GM23338 (cell line): ENCODE data around the gene CCR7. TPM values are rescaled to one million over a fixed set of nuclear protein-coding genes. Genes with fewer than 3 reads are reported as not detected.

Experiments
- ATAC-seq: fragments of 200-7000 bp; cut with Tn5 transposase; 3 replicates; pipeline ENCODE4 v1.9.1; 2020
- DNase-seq: peaks from one replicate; pipeline ENCODE4 v3.0.0-alpha.2; 2015; ENCODE audit warnings: low spot score
- H2AFZ ChIP-seq: fragments of 200-600 bp; sonication (generic); 2 replicates; pipeline ENCODE4 v1.8.0; 2016; ENCODE audit warnings: antibody characterized with exemption, mild to moderate bottlenecking, moderate library complexity
- H3F3A ChIP-seq: fragments of 200-600 bp; sonication (generic); replicated peaks from 2 replicates; pipeline ENCODE4 v1.8.0; 2017; ENCODE audit warnings: antibody characterized with exemption, mixed run types, low read depth
- H3K27ac ChIP-seq: fragments of 200-600 bp; sonication (generic); 2 replicates; pipeline ENCODE4 v1.6.1; 2016; ENCODE audit warnings: low read depth
- H3K27me3 ChIP-seq: fragments of 200-600 bp; sonication (generic); 2 replicates; pipeline ENCODE4 v1.8.0; 2016; ENCODE audit warnings: mild to moderate bottlenecking, mixed run types, moderate library complexity; ENCODE audit not compliant: insufficient read depth
- H3K36me3 ChIP-seq: fragments of 200-600 bp; sonication (generic); 2 replicates; pipeline ENCODE4 v1.8.0; 2016; ENCODE audit warnings: mild to moderate bottlenecking; ENCODE audit not compliant: insufficient read depth
- H3K4me1 ChIP-seq: fragments of 200-600 bp; sonication (generic); 2 replicates; pipeline ENCODE4 v1.8.0; 2016; ENCODE audit warnings: mild to moderate bottlenecking, moderate library complexity; ENCODE audit not compliant: insufficient read depth
- H3K4me2 ChIP-seq: fragments of 200-600 bp; sonication (generic); 2 replicates; pipeline ENCODE4 v1.7.1; 2017; ENCODE audit warnings: mixed run types
- H3K4me3 ChIP-seq: fragments of 200-600 bp; sonication (generic); 2 replicates; pipeline ENCODE4 v1.6.1; 2016; ENCODE audit warnings: mixed run types
- H3K79me2 ChIP-seq: fragments of 200-600 bp; sonication (generic); replicated peaks from 2 replicates; pipeline ENCODE4 v1.8.0; 2017; ENCODE audit warnings: mild to moderate bottlenecking; ENCODE audit not compliant: insufficient read depth
- H3K9me2 ChIP-seq: fragments of 200-600 bp; sonication (generic); 2 replicates; pipeline ENCODE4 v1.8.0; 2017; ENCODE audit not compliant: insufficient read depth
- H4K20me1 ChIP-seq: fragments of 200-600 bp; sonication (generic); replicated peaks from 2 replicates; pipeline ENCODE4 v1.8.0; 2017; ENCODE audit warnings: mild to moderate bottlenecking; ENCODE audit not compliant: insufficient read depth
- H3K27ac Mint-ChIP-seq: 2 replicates; pipeline ENCODE4 v1.8.0; 2020; ENCODE audit warnings: inconsistent platforms, mild to moderate bottlenecking, moderate library complexity, mixed read lengths
- H3K27me3 Mint-ChIP-seq: 3 replicates; pipeline ENCODE4 v1.8.0; 2022; ENCODE audit warnings: low read depth, mild to moderate bottlenecking, moderate library complexity, mixed read lengths, inconsistent platforms; ENCODE audit not compliant: insufficient read depth, poor library complexity
- H3K36me3 Mint-ChIP-seq: 3 replicates; pipeline ENCODE4 v1.8.0; 2021; ENCODE audit warnings: low read depth, mild to moderate bottlenecking, inconsistent platforms, moderate library complexity, mixed read lengths
- H3K4me1 Mint-ChIP-seq: 3 replicates; pipeline ENCODE4 v1.8.0; 2020; ENCODE audit warnings: mild to moderate bottlenecking, inconsistent platforms, mixed read lengths
- H3K4me3 Mint-ChIP-seq: 3 replicates; pipeline ENCODE4 v1.8.0; 2021; ENCODE audit warnings: moderate library complexity, mild to moderate bottlenecking, inconsistent platforms, mixed read lengths
- H3K9me3 Mint-ChIP-seq: 3 replicates; pipeline ENCODE4 v1.8.0; 2020; ENCODE audit warnings: moderate library complexity, mild to moderate bottlenecking, inconsistent platforms, mixed read lengths
- CTCF ChIP-seq, 2 experiments: fragments of 200-600 bp in 1 of 2; sonication (generic) in 1 of 2; conservative IDR thresholded peaks; 2 replicates each; pipeline versions ENCODE4 v1.5.1 to v1.6.1; 2016 to 2017; ENCODE audit warnings: antibody characterized with exemption in 2 of 2, low read depth in 2 of 2, mild to moderate bottlenecking in 2 of 2, moderate library complexity in 1 of 2
- EZH2 ChIP-seq: fragments of 200-600 bp; sonication (generic); IDR thresholded peaks from one replicate; pipeline ENCODE4 v1.8.0; 2017; ENCODE audit warnings: antibody characterized with exemption, mild to moderate bottlenecking, low read depth; ENCODE audit not compliant: unreplicated experiment
- EZH2phosphoT487 ChIP-seq: fragments of 200-600 bp; sonication (generic); IDR thresholded peaks from one replicate; pipeline ENCODE4 v1.8.1; 2018; ENCODE audit warnings: antibody characterized with exemption; ENCODE audit not compliant: unreplicated experiment
- ZNF462 ChIP-seq: fragments of 250-450 bp; sonication (Bioruptor Pico); IDR thresholded peaks from 2 replicates; pipeline ENCODE4 v1.5.0; 2020; ENCODE audit warnings: mild to moderate bottlenecking, moderate library complexity
- polyA plus RNA-seq: library from polyadenylated mRNA; unstranded; fragments of >200 nt; fragmentation: Nextera tagmentation; extraction: Ambion mirVana; gene quantifications from 2 replicates; pipeline ENCODE4 v1.2.1, GENCODE V29; 2016
- total RNA-seq: library from RNA; depleted of rRNA; stranded (reverse); fragments of >200 nt; shearing (Covaris generic); gene quantifications from 2 replicates; pipeline ENCODE4 v1.2.3, GENCODE V29; 2014
- TF ChIP-seq, protein P1 (sequence below): IDR thresholded peaks from 2 replicates; pipeline ENCODE4 v1.6.1; 2016; ENCODE audit warnings: antibody characterized with exemption

Gene CCR7
- total and polyA plus RNA-seq, 2 experiments from 2014 or later = 0.37 to 0.59 TPM

DNA sequence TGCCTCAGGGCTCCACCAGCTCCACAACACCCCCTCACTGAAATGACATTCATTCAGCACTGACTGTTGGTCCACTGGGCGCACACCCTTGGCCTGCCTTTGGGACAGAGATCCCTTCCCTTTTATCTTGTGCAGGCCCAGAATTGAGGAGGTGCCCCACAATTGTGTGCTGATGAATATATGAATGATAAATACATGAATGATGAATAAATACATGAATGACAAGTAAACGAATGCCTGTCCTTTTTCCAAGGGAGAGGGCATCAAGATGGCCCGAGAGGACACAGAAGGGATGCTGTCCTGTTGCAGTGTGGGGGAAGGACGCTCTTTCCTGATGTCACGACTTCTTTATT is 5.7 kb downstream of the CCR7 start (continued):
- no peak for TF ChIP-seq ZNF462 (CRISPR knock-in tag)
- TF ChIP-seq EZH2 = no peak
- TF ChIP-seq CTCF (conservative IDR thresholded peaks at IDR 0.05; ENCODE audit: low read depth in 2 of 2) = no peak

GRCh38 chr17:40558890-40559563 is 6.2 kb downstream of the CCR7 start:
- H3K36me3 ChIP-seq = no peaks in the 10 kb centered on the region
- no peaks in the 10 kb centered on the region for H3K27me3 ChIP-seq
- H3K4me1 Mint-ChIP-seq = peaks cover 24% of the 10 kb centered on the region
- H3K4me3 ChIP-seq = no peak overlapping the region
- no peaks in the 10 kb centered on the region for H3K9me3 Mint-ChIP-seq
- H3K27ac ChIP-seq = no peak overlapping the region
- no peak overlapping the region for H3K27ac Mint-ChIP-seq
- H3K4me3 Mint-ChIP-seq = no peak overlapping the region
- no peaks in the 10 kb centered on the region for H3K36me3 Mint-ChIP-seq
- DNase-seq (no peak), ATAC-seq (no peak)
- H3K27me3 Mint-ChIP-seq = peaks cover 14% of the 10 kb centered on the region
- no peak overlapping the region for H3K4me2 ChIP-seq
- no peaks in the 10 kb centered on the region for H3K9me2 ChIP-seq
- H3F3A ChIP-seq = no peaks in the 10 kb centered on the region
- no peaks in the 10 kb centered on the region; the same call in 1 of the 2 replicates for H3K4me1 ChIP-seq
- H4K20me1 ChIP-seq = no peaks in the 10 kb centered on the region
- 0 out of 2 replicates have a peak overlapping the region, but pooled peaks have one; percentile 38 for H2AFZ ChIP-seq
- H3K79me2 ChIP-seq = no peaks in the 10 kb centered on the region
- no peak for TF ChIP-seq EZH2phosphoT487
- TF ChIP-seq, protein P1, sequence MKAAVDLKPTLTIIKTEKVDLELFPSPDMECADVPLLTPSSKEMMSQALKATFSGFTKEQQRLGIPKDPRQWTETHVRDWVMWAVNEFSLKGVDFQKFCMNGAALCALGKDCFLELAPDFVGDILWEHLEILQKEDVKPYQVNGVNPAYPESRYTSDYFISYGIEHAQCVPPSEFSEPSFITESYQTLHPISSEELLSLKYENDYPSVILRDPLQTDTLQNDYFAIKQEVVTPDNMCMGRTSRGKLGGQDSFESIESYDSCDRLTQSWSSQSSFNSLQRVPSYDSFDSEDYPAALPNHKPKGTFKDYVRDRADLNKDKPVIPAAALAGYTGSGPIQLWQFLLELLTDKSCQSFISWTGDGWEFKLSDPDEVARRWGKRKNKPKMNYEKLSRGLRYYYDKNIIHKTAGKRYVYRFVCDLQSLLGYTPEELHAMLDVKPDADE = no peak
- no peak for TF ChIP-seq ZNF462 (CRISPR knock-in tag)
